ENCODE results near the gene CDK1. TPM values are rescaled to one million over a fixed set of nuclear protein-coding genes. Genes with fewer than 3 reads are reported as not detected.
"Not testable (repeated sequence)": the region's sequence is repeated elsewhere in the genome, so short reads cannot be mapped to it uniquely, and the experiment has no call there.

The CDK1 gene
- total and polyA plus RNA-seq, 9 donors = 0.91 to 5.0 (median 3.6) TPM

DNA sequence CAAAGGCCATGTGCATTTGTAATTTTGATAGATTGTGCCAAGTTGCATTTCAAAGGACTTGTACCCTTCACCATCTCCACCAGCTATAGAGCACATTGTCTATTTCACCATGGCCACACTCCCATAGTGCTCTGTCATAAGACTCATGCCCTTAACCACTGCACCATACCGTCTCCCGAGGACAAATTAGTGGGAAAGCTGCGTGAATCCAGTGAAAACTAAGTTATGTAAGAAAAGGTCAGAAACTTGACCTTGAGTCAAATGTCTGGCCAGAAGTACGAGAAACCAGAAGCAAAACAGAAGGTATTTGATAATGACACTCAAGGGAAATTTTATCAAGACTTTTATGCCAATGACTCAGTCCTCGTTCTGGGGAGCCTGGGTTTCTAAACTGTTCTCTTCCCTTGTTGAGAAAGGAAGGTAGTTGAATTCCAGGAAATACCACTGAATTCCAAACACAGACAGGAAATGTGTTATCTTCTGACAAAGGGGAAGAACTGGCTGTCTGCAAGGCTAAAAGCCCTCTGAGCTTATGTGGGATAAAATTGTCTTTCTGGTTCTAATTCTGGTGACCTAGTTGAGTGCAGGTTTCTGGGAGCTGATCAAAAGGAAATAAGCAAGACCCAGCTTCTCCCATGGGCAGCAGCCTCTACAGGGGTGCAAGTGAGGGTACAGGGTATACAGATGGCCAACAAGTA lies 49.7 kb downstream of the CDK1 start:
- Histone ChIP-seq H3K4me3 (no peak overlapping the region), H3K27me3 (no peaks in the 10 kb centered on the region), H3K4me1 (ENCODE audit: insufficient read depth) (peaks cover 8% of the 10 kb centered on the region), H3K9me3 (no peaks in the 10 kb centered on the region), H3K36me3 (no peaks in the 10 kb centered on the region), H3K27ac (no peak overlapping the region)
- DNase-seq = no peak
- WGBS, 3 donors = 0 to 15% (median 2%) methylated on average over 5 of the region's 5 CpGs
- no peak for TF ChIP-seq POLR2A (IDR thresholded peaks at IDR 0.05)
- TF ChIP-seq, protein P1, sequence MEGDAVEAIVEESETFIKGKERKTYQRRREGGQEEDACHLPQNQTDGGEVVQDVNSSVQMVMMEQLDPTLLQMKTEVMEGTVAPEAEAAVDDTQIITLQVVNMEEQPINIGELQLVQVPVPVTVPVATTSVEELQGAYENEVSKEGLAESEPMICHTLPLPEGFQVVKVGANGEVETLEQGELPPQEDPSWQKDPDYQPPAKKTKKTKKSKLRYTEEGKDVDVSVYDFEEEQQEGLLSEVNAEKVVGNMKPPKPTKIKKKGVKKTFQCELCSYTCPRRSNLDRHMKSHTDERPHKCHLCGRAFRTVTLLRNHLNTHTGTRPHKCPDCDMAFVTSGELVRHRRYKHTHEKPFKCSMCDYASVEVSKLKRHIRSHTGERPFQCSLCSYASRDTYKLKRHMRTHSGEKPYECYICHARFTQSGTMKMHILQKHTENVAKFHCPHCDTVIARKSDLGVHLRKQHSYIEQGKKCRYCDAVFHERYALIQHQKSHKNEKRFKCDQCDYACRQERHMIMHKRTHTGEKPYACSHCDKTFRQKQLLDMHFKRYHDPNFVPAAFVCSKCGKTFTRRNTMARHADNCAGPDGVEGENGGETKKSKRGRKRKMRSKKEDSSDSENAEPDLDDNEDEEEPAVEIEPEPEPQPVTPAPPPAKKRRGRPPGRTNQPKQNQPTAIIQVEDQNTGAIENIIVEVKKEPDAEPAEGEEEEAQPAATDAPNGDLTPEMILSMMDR (IDR thresholded peaks at IDR 0.05) = no peak
- TF ChIP-seq EP300 (IDR thresholded peaks at IDR 0.05) = no peak
- intact Hi-C loops (cut with DNase I) = loop anchor here in 2 of 4 donors (10.0 kb wide), 2 partner anchors 57 to 117 kb away; partner anchors contain the start of gene RHOBTB1 (in 1 of the 2)

- Histone ChIP-seq H3K9me3 (no peaks in the 10 kb centered on the region), H3K4me3 (no peak overlapping the region), H3K36me3 (no peaks in the 10 kb centered on the region), H3K27me3 (no peaks in the 10 kb centered on the region), H3K4me1 (ENCODE audit: insufficient read depth) (peaks cover 8% of the 10 kb centered on the region), H3K27ac (no peak overlapping the region)
- 59% methylated on average over 1 of the region's 1 CpG for WGBS, 3 donors
- no peak for DNase-seq
- TF ChIP-seq, protein P1 (IDR thresholded peaks at IDR 0.05) = no peak
- TF ChIP-seq POLR2A (IDR thresholded peaks at IDR 0.05) (no peak), EP300 (IDR thresholded peaks at IDR 0.05) (no peak)
- intact Hi-C loops (cut with DNase I) = loop anchor here in 2 of 4 donors (10.0 kb wide), 2 partner anchors 56 to 116 kb away; partner anchors contain the start of gene RHOBTB1 (in 1 of the 2)
Measured at GRCh38 chr10:60828489-60828852, 50.2 kb downstream of the CDK1 start.

- 89 to 93% (median 90%) methylated on average over 4 of the region's 4 CpGs for WGBS, 3 donors
- H3K4me3 ChIP-seq; intact Hi-C loops (cut with DNase I); H3K36me3 ChIP-seq; H3K27me3 ChIP-seq; DNase-seq; H3K27ac ChIP-seq; H3K4me1 ChIP-seq (ENCODE audit: insufficient read depth); H3K9me3 ChIP-seq: not testable (repeated sequence)
Measured at GRCh38 chr10:60832136-60832535, 53.9 kb downstream of the CDK1 start.

GRCh38 chr10:60834401-60834800 lies 56.1 kb downstream of the CDK1 start:
- H3K27me3 ChIP-seq = no peaks in the 10 kb centered on the region
- H3K4me3 ChIP-seq = no peak overlapping the region
- TF ChIP-seq, protein P1 (IDR thresholded peaks at IDR 0.05) = no peak
- intact Hi-C loops (cut with DNase I) = no loop called here
- no peaks in the 10 kb centered on the region for H3K9me3 ChIP-seq
- no peaks in the 10 kb centered on the region for H3K36me3 ChIP-seq
- no peak for DNase-seq
- H3K4me1 ChIP-seq (ENCODE audit: insufficient read depth) = no peaks in the 10 kb centered on the region
- no peak overlapping the region for H3K27ac ChIP-seq

- DNase-seq = no peak
- Histone ChIP-seq H3K27ac (no peak overlapping the region), H3K27me3 (no peaks in the 10 kb centered on the region), H3K4me3 (no peak overlapping the region), H3K36me3 (no peaks in the 10 kb centered on the region), H3K9me3 (no peaks in the 10 kb centered on the region), H3K4me1 (ENCODE audit: insufficient read depth) (no peaks in the 10 kb centered on the region)
- intact Hi-C loops (cut with DNase I) = no loop called here
- TF ChIP-seq, protein P1 (IDR thresholded peaks at IDR 0.05) = no peak
- TF ChIP-seq EP300 (IDR thresholded peaks at IDR 0.05) (no peak), POLR2A (IDR thresholded peaks at IDR 0.05) (no peak)
- 92 to 96% (median 96%) methylated on average over 2 of the region's 2 CpGs for WGBS, 3 donors
Measured at GRCh38 chr10:60835049-60835448, 56.8 kb downstream of the CDK1 start.

GRCh38 chr10:60841227-60841626 lies 62.9 kb downstream of the CDK1 start:
- H3K27ac ChIP-seq; H3K4me1 ChIP-seq (ENCODE audit: insufficient read depth); intact Hi-C loops (cut with DNase I); H3K27me3 ChIP-seq; DNase-seq; H3K9me3 ChIP-seq; H3K4me3 ChIP-seq; H3K36me3 ChIP-seq: not testable (repeated sequence)
- 93 to 97% (median 96%) methylated on average over 10 of the region's 10 CpGs for WGBS, 3 donors
